ENCODE results near the gene OR51S1.
"Not testable (repeated sequence)": the region's sequence is repeated elsewhere in the genome, so short reads cannot be mapped to it uniquely, and the experiment has no call there.

Gene OR51S1

GRCh38 chr11:4848908-4849532 is at the start of gene OR51S1:
Gene OR51S1, minus strand, starts transcription at chr11:4849208. Its CDS starts 0 bp downstream, at chr11:4849208.
- DNase-seq: no peak

- no peak for DNase-seq
These were observed 43.1 kb upstream of the OR51S1 start for GRCh38 chr11:4891996-4892640.

GRCh38 chr11:4890279-4890678 is 41.3 kb upstream of the OR51S1 start:
- no peak for DNase-seq

DNA sequence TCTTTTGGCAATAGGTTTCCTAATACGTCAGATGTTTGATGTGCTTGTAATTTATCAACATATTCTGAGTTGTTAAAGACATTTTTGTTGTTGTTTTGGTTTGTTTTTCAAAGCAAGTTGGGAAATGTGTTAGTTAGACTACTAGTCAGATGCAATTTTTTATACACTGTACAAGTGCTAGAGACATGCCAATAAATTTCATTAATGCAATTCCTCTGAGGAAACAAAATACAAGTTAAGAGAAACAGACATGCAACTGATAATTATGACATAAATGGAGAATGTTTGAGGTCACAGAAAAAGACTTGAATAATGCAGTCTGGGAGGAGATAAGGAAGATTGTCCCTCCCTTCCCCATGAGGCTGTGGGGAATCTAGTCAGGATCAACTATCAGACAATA is 38.6 kb upstream of the OR51S1 start:
- no peak for DNase-seq

GRCh38 chr11:4886186-4886585 is 37.2 kb upstream of the OR51S1 start:
- no peak for DNase-seq

DNA sequence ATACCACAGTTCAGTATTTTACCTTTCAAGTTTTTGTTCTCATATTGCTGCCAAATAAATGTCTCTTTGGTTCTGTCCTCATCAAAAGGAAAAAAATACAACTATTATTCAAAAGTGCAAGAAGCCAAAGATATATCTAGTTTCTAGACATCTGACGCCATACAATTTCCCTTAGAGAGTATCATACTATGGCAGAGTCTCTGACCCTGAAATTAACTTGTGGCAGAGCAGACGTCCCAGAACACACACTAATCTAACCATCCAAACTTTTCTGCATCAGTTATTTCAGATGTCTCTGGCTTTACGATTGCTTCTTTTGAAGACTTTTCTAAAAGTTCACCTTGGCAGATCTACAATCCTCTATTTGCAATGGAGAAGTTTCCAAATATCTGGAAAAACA is 35.4 kb upstream of the OR51S1 start:
- no peak for DNase-seq

DNA sequence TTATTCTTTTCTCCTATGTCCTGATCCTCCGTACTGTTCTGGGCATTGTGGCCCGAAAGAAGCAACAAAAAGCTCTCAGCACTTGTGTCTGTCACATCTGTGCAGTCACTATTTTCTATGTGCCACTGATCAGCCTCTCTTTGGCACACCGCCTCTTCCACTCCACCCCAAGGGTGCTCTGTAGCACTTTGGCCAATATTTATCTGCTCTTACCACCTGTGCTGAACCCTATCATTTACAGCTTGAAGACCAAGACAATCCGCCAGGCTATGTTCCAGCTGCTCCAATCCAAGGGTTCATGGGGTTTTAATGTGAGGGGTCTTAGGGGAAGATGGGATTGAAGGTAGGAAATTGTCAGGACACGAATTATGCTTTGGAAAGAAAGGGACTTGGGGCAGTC is 33.5 kb upstream of the OR51S1 start:
- DNase-seq: peak; percentile 34 to 76

GRCh38 chr11:4881860-4882500 is 33.0 kb upstream of the OR51S1 start, which contains the start of gene OR51T1:
Gene OR51T1, plus strand, starts transcription at chr11:4881900. Its CDS starts 0 bp downstream, at chr11:4881900.
- no peak for DNase-seq

GRCh38 chr11:4881188-4881587 is 32.2 kb upstream of the OR51S1 start:
- no peak for DNase-seq

DNA sequence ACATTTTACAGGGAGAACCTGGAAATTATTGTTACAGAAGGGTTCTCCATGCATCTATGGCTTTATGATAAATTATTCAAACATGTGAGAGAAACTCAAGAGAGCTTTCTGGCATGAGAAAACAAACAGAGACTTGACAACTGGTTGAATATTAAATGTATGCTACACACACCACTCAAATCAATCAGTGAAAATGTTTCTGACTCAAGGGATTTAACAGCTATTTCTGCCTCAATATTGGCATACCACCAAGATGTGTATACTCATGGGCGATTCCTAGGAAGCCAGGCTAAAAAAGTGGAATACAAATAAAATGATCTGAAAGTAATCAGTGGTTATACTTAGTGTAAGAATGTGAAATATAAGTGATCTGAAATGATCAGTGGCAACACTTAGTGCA is 16.8 kb upstream of the OR51S1 start:
- DNase-seq: no peak

DNA sequence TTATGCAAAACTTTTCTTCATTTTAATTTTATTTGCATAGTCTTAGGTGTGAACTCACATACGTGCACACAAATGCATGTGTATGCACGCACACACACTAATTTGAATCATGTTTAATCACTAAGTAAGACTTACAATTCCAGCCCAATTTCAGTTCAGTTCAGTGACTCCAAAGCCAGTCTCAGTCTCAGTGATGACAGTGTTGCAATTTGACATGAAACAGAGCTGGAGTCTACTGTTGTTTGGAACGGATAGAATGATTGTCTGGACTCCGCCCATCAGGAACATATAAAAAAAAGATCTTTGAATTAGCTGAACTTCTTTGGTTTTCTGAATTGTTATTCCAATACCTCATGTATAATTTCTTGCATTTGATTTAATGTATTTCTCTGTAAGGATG is 14.9 kb upstream of the OR51S1 start:
- DNase-seq: no peak

- no peak for DNase-seq
These were observed 13.6 kb upstream of the OR51S1 start for GRCh38 chr11:4862447-4863236.

DNA sequence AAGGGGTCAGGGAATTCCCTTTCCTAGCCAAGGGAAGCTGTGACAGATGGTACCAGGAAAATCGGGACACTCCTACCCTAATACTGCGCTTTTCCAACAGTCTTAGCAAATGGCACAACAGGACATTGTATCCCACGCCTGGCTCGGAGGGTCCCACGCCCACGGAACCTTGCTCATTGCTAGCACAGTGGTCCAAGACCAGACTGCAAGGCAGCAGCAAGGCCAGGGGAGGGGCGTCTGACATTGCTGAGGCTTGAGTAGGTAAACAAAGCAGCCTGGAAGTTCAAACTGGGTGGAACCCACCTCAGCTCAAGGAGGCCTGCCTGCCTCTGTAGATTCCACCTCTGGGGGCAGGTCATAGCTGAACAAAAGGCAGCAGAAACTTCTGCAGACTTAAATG is 5.3 kb upstream of the OR51S1 start:
- not testable (repeated sequence) for DNase-seq

DNA sequence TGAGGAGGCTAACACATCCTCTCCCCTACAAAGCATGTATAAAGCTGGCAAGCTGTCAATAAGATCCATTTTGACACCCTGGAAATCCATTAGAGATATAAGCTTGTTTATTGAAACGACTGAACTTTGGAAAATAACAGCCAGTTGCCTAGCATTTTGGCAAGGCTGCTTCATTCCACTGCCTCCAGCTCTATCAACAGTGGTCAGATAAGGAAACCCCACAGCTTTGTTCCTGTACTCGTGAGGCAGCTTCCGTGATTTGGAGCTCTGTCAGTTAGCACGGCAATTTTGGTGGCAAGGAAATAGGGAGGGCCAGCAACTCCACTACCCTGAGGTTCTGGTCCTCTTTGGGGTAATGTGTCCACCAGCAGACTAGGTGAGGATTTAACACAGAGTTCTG is 2.0 kb upstream of the OR51S1 start:
- DNase-seq: no peak

DNA sequence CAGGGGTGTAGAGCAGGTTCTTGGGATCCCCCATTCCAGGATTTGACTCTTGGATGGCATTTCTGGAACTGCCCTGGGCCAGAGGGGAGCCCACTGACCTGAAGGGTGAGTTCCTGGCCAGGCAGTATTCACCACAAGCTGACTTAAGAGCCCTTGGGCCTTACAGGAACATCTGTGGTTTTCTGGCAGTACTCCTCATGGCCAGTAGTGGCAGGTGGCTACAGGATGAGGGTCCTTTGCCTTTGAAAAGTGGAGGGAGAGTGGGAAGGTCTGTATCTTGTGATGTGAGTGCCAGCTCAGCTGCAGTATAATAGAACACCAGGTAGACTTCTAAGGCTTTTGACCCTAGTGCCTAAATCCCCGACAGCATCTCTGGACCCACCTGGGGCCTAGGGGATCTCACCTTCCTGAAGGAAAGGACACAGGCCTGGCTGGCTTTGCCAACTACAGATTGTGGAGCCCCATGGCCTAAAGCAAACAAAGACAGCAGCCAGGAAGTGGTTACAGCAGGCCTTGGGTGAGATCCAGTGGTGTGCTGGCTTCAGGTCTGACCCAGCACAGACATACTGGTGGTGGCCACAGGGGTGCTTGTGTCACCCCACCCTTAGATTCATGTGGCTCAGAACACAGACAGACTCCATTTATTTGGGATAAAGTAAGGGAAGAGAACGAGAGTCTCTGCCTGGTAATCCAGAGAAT is 9.0 kb downstream of the OR51S1 start:
- DNase-seq: peak in 1 of 2 experiments; percentile 10

GRCh38 chr11:4830909-4831308 is 18.1 kb downstream of the OR51S1 start:
- no peak for DNase-seq

- DNase-seq: no peak
These were observed 18.7 kb downstream of the OR51S1 start for GRCh38 chr11:4830346-4830745.

GRCh38 chr11:4826425-4826824 is 22.6 kb downstream of the OR51S1 start:
- DNase-seq: peak in 1 of 2 experiments; percentile 25

DNA sequence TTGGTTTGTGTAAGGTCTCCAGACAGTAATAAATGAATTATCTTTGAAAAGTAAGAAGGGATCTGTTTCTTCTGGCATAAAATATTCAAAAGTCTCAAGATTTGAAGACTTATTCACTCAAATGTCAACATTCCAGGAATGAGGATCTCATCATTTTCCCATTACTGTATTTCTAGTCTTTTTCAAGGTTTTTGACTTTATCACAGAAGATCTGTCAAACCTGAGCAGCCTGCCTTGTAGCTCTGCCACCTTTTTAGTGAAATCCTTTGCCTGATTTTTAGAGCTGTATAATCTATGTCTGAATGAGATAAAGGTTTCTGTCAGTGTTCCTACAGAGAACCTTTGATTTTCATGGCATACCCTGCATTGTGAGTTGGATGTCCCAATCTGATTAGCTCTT is 23.9 kb downstream of the OR51S1 start:
- DNase-seq: no peak

- no peak for DNase-seq
These were observed 28.0 kb downstream of the OR51S1 start, which contains the start of gene OR51F2 for GRCh38 chr11:4821021-4821420. Gene OR51F2, plus strand, starts transcription at chr11:4821321. Its CDS starts 101 bp downstream, at chr11:4821422.

- no peak for DNase-seq
These were observed 39.8 kb downstream of the OR51S1 start for GRCh38 chr11:4809246-4809645.

DNA sequence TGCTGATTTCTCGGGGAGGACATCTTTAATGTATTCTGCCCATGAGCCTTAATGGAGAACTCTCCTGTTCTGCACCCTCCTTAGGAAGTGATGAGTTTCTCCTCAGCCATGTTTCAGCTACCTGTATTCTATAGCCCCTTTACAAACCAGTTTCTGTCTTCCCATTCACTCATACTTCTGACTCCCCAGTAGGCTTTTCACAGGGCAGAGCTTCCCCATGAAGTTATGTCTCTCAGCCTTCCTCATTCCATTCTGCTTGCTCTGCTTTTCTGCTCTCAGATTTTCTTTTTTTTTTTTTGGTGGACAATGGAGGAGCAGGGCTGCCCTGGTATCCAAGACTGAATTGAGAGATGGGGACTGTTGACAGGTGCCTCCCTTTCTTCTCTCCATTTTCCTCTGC is 40.5 kb downstream of the OR51S1 start:
- DNase-seq: no peak

DNA sequence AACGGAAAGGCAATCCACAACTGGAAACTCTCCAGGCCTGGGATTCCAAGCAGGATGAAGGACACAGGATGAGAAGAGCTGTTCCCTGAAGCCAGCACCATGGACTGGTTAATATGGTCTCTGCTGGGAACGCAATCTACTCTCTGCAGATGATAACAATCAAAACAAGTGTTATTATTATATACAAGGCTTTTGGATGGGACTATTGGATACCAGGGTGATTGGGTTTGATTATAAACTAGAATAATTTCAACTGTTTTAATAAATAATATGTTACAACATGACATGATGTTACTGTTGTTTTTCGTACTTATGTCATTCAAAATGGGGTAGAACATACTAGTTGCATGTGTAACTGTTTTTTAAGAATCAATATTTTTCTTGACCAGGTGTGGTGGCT is 44.7 kb downstream of the OR51S1 start, which contains the start of gene OR52R1:
Gene OR52R1, minus strand, starts transcription at position 101 of the 400 bp plus-strand sequence. Its CDS starts 0 bp downstream, at position 101.
- no peak for DNase-seq
